BJ (cell line): Measurements from ENCODE around the gene PRDM2. TPM values are rescaled to one million over a fixed set of nuclear protein-coding genes. Genes with fewer than 3 reads are reported as not detected.
A peak's percentile ranks its signal among the peaks of the same experiment; 100 is the strongest.

Experiments used
- CTCF ChIA-PET: fragments of 350-600 bp; formaldehyde crosslinking; extraction: SDS; loops from one replicate; lab custom pipeline; 2021; ENCODE audit warnings: antibody characterized with exemption, inconsistent platforms; lab: Yijun Ruan, JAX
- POLR2A ChIA-PET: fragments of 300-600 bp; sonication (Branson Sonifier 250); formaldehyde crosslinking; extraction: SDS; loops from one replicate; lab custom pipeline; 2021; ENCODE audit warnings: antibody characterized with exemption; lab: Charles Lee
- DNase-seq: peaks from one replicate; pipeline ENCODE4 v3.0.0-alpha.2; 2011; ENCODE audit warnings: low read depth
- H3K27me3 ChIP-seq: 2 replicates; pipeline ENCODE4 v1.6.0; 2011; ENCODE audit warnings: low read length; ENCODE audit not compliant: control insufficient read depth, insufficient read depth
- H3K36me3 ChIP-seq: 2 replicates; pipeline ENCODE4 v1.5.1; 2011; ENCODE audit warnings: low read length; ENCODE audit not compliant: control insufficient read depth, insufficient read depth
- H3K4me3 ChIP-seq: 2 replicates; pipeline ENCODE4 v1.5.1; 2011; ENCODE audit warnings: low read depth, mild to moderate bottlenecking, control low read depth, low read length
- polyA plus RNA-seq: library from polyadenylated mRNA; depleted of rRNA; stranded (reverse); fragments of >200 nt; gene quantifications from 2 replicates; pipeline ENCODE4 v1.2.3, GENCODE V29; 2011
- TF ChIP-seq, protein P1 (sequence below): IDR thresholded peaks from 2 replicates; pipeline ENCODE4 v1.5.1; 2011; ENCODE audit warnings: low read depth, mild to moderate bottlenecking, control low read depth, inconsistent platforms, low read length, moderate library complexity; ENCODE audit not compliant: insufficient read depth

Gene PRDM2
- polyA plus RNA-seq, 1 experiment, result 9.6 TPM

DNA sequence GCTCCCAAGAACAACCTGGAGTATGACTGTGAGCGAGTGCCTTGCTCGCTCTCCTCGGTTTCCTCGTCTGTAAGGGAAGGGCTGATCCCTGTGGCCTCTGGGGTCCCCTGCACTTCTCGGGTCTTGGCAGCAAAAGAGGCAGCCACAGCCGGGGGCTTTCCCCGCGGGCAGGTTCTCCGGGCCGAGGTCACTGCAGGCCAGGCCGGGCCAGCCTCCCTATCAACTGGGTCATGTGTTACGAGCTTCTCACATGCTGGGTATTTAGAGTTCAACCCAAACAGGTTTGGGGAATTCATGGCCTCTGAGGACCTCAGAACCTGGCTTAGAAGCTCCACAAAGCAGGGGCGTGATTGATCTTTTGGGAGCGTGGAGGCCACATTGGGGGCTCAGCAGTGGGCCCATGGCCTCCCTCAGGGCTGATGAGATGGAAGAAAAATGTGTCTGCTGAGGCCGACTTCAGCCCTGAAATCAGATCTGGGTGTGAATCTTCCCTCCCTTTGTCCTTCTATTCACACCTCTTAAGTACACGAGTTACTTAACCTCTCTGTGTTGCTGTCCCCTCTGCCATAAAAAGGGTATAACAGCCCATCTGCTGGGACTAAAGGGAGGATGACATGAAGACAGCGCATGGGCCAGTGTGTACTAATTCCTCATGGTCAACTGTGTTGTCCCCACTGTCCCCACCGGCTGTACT, 103.7 kb downstream of the PRDM2 start:
- Histone ChIP-seq H3K36me3 (no peaks in the 10 kb centered on the region; the same call in 1 of the 2 replicates), H3K4me3 (no peak overlapping the region), H3K27me3 (no peaks in the 10 kb centered on the region)
- no peak for DNase-seq
- TF ChIP-seq, protein P1, sequence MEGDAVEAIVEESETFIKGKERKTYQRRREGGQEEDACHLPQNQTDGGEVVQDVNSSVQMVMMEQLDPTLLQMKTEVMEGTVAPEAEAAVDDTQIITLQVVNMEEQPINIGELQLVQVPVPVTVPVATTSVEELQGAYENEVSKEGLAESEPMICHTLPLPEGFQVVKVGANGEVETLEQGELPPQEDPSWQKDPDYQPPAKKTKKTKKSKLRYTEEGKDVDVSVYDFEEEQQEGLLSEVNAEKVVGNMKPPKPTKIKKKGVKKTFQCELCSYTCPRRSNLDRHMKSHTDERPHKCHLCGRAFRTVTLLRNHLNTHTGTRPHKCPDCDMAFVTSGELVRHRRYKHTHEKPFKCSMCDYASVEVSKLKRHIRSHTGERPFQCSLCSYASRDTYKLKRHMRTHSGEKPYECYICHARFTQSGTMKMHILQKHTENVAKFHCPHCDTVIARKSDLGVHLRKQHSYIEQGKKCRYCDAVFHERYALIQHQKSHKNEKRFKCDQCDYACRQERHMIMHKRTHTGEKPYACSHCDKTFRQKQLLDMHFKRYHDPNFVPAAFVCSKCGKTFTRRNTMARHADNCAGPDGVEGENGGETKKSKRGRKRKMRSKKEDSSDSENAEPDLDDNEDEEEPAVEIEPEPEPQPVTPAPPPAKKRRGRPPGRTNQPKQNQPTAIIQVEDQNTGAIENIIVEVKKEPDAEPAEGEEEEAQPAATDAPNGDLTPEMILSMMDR, result no peak
- ChIA-PET CTCF (interaction anchor here (3.7 kb wide), 1 partner anchor 10 kb away, joined by 13 read pairs; no protein-coding TSS in a partner anchor), POLR2A (no interaction called here)

DNA sequence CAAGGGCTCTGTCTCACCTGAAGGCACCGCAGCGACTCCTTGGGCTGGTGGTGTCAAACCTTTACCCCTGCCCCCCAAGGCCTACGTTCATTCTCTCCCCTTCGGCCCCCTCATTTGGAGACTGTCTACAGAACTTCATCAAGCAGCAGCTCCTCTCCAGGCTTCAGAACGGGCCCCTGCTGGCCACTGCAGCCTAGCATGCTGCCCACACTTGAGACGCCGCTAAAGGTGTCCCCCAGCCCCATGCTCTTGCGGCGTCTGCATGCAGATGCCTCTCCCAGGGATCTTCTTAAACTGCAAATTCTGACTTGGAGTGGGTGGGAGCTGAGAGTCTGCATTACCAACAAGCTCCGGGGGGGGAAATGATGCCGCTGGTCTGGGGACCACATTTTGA, 104.2 kb downstream of the PRDM2 start:
- ChIA-PET CTCF (interaction anchor here (3.7 kb wide), 1 partner anchor 10 kb away, joined by 13 read pairs; no protein-coding TSS in a partner anchor), POLR2A (no interaction called here)
- no peak for DNase-seq

DNA sequence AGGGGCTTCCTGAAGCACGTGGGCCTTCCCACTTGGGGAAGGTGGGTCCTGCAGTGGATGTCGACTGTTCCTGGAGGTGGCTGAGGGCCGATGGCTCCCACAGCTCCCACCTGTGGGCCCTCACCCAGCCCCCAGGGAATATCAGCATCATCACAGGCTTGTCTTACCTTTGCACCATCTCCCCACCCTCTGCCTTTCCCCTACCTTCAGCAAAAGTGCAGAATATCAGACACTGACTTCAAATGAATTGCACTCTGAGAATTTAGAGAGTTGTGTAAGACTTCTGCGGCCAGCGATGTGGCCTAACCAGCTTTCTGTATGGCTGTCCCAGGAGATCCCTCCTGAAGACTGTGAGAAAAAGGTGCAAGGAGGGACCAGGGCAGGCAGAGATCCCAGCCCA, 105.4 kb downstream of the PRDM2 start:
- ChIA-PET POLR2A (no interaction called here), CTCF (interaction anchor here (0.6 to 3.7 kb wide), 2 partner anchors 9 to 1186 kb away, joined by 3 to 13 read pairs; no protein-coding TSS in a partner anchor)
- no peak for DNase-seq
- no peaks in the 10 kb centered on the region; the same call in 1 of the 2 replicates for H3K36me3 ChIP-seq
- no peak overlapping the region for H3K4me3 ChIP-seq
- TF ChIP-seq, protein P1, result no peak
- no peaks in the 10 kb centered on the region for H3K27me3 ChIP-seq

More for the DNA sequence above, 104.2 kb downstream of the PRDM2 start:
- no peaks in the 10 kb centered on the region for H3K27me3 ChIP-seq
- TF ChIP-seq, protein P1, result no peak
- no peak overlapping the region for H3K4me3 ChIP-seq
- H3K36me3 ChIP-seq, result no peaks in the 10 kb centered on the region; the same call in 1 of the 2 replicates

DNA sequence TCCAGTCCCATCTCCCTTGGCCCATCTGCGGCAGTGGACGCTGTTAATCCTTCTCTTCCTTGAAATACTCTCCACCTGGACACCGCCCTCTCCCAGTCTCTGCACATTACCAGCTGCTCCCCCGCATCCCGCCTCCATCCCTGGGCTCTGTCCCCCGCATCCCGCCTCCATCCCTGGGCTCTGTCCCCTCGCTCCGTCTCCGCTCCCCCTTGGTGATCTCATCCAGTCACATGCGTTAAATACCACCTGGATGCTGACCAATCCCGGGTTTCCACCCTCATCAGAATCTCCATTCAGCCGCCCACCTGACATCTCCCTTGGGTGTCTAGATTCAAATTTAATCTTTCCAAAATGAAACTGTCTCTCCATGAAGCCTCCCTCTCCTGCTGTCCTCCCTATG, 106.1 kb downstream of the PRDM2 start:
- ChIA-PET CTCF (interaction anchor here (0.5 to 3.7 kb wide), 3 partner anchors 8 to 1185 kb away, joined by 3 to 13 read pairs (median 4); no protein-coding TSS in a partner anchor), POLR2A (no interaction called here)
- TF ChIP-seq, protein P1, result no peak
- Histone ChIP-seq H3K36me3 (no peaks in the 10 kb centered on the region; the same call in 1 of the 2 replicates), H3K27me3 (no peaks in the 10 kb centered on the region), H3K4me3 (no peak overlapping the region)
- no peak for DNase-seq

DNA sequence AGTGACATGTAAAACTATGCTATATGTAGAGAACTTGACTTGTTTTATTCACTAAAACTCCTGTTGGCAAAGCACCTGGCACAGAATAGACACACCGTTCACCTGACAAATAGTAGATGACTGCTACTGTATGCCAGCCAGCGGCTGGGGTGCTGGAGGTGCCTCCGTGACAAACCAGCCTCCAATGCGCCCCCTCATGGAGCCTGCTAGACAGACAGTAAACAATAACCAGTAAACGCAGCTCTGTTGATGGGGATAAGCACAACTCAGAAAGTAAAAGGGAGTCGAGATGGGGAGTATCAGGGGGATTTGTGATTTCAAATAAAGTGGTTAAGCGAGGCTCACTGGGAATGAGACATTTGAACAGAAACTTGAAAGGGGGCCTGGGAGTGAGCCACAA, 107.2 kb downstream of the PRDM2 start:
- TF ChIP-seq, protein P1, result peak; percentile 50
- no peak overlapping the region for H3K4me3 ChIP-seq
- ChIA-PET CTCF (interaction anchor here (0.8 kb wide), 1 partner anchor 58 kb away, joined by 3 read pairs; no protein-coding TSS in a partner anchor), POLR2A (no interaction called here)
- H3K27me3 ChIP-seq, result no peaks in the 10 kb centered on the region
- no peak for DNase-seq
- H3K36me3 ChIP-seq, result no peaks in the 10 kb centered on the region; the same call in 1 of the 2 replicates
